Activated CD4-positive, alpha-beta T cell treated with anti-CD3 and anti-CD28 coated beads, Interleukin-2, amount 50 U/mL, for 16 hours (primary cell): ENCODE results near the gene GNAS-AS1.
A peak's percentile ranks its signal among the peaks of the same experiment; 100 is the strongest.

ENCODE experiments used
- DNase-seq: peaks from one replicate; pipeline ENCODE4 v3.0.0-alpha.2; 2020

Gene GNAS-AS1

GRCh38 chr20:58850693-58851174, at the start of gene GNAS-AS1:
Gene GNAS-AS1, minus strand, starts transcription at chr20:58850902.
- peak; percentile 86 for DNase-seq

- DNase-seq: no peak
These were observed 49.7 kb upstream of the GNAS-AS1 start for GRCh38 chr20:58900397-58900796.

- DNase-seq: no peak
These were observed 48.8 kb upstream of the GNAS-AS1 start for GRCh38 chr20:58899512-58899911.

- no peak for DNase-seq
These were observed 48.1 kb upstream of the GNAS-AS1 start for GRCh38 chr20:58898629-58899408.

- DNase-seq: no peak
These were observed 46.8 kb upstream of the GNAS-AS1 start for GRCh38 chr20:58897488-58897887.

GRCh38 chr20:58896820-58897219, 46.1 kb upstream of the GNAS-AS1 start:
- DNase-seq: no peak

- DNase-seq: no peak
These were observed 44.9 kb upstream of the GNAS-AS1 start for GRCh38 chr20:58895448-58896180.

GRCh38 chr20:58894652-58895447, 44.1 kb upstream of the GNAS-AS1 start:
- DNase-seq: no peak

GRCh38 chr20:58893355-58894120, 42.8 kb upstream of the GNAS-AS1 start:
- peak; percentile 75 for DNase-seq

- no peak for DNase-seq
These were observed 42.2 kb upstream of the GNAS-AS1 start for GRCh38 chr20:58892932-58893224.

GRCh38 chr20:58892141-58892931, 41.6 kb upstream of the GNAS-AS1 start:
- DNase-seq: peak; percentile 76

GRCh38 chr20:58891718-58892140, 41.0 kb upstream of the GNAS-AS1 start:
- no peak for DNase-seq

- DNase-seq: peak; percentile 69
These were observed 40.5 kb upstream of the GNAS-AS1 start for GRCh38 chr20:58891086-58891717.

GRCh38 chr20:58890518-58891085, 39.9 kb upstream of the GNAS-AS1 start:
- peak; percentile 65 for DNase-seq

GRCh38 chr20:58889798-58890517, 39.3 kb upstream of the GNAS-AS1 start:
- DNase-seq: no peak

- no peak for DNase-seq
These were observed 38.6 kb upstream of the GNAS-AS1 start for GRCh38 chr20:58889334-58889760.

- peak; percentile 84 for DNase-seq
These were observed 38.0 kb upstream of the GNAS-AS1 start for GRCh38 chr20:58888521-58889333.

GRCh38 chr20:58888103-58888502, 37.4 kb upstream of the GNAS-AS1 start:
- DNase-seq: no peak

GRCh38 chr20:58886546-58886945, 35.8 kb upstream of the GNAS-AS1 start:
- no peak for DNase-seq
